ENCODE measurements around the gene BAHD1. TPM values are rescaled to one million over a fixed set of nuclear protein-coding genes. Genes with fewer than 3 reads are reported as not detected.
A peak's percentile ranks its signal among the peaks of the same experiment; 100 is the strongest.

Gene BAHD1
- total RNA-seq, 1 donor: 11.2 TPM

GRCh38 chr15:40421246-40422157 is 19.3 kb upstream of the BAHD1 start:
- peak; percentile 96 for TF ChIP-seq CTCF (IDR thresholded peaks at IDR 0.05; ENCODE audit: insufficient read depth, low read depth, low read length)
- peak; percentile 66 for DNase-seq (ENCODE audit: low read depth)
- H3K4me3 ChIP-seq (ENCODE audit: low read depth, low read length): peak overlapping the region; percentile 25

- no peak for DNase-seq (ENCODE audit: low read depth)
- no peak for TF ChIP-seq CTCF (IDR thresholded peaks at IDR 0.05; ENCODE audit: insufficient read depth, low read depth, low read length)
- H3K4me3 ChIP-seq (ENCODE audit: low read depth, low read length): no peak overlapping the region
Measured at GRCh38 chr15:40424483-40425115, 16.2 kb upstream of the BAHD1 start.

GRCh38 chr15:40425681-40426080 is 15.1 kb upstream of the BAHD1 start:
- no peak overlapping the region for H3K4me3 ChIP-seq (ENCODE audit: low read depth, low read length)
- no peak for TF ChIP-seq CTCF (IDR thresholded peaks at IDR 0.05; ENCODE audit: insufficient read depth, low read depth, low read length)
- DNase-seq (ENCODE audit: low read depth): no peak

- H3K4me3 ChIP-seq (ENCODE audit: low read depth, low read length): no peak overlapping the region
- DNase-seq (ENCODE audit: low read depth): no peak
- TF ChIP-seq CTCF (IDR thresholded peaks at IDR 0.05; ENCODE audit: insufficient read depth, low read depth, low read length): no peak
Measured at GRCh38 chr15:40427188-40427587, 13.6 kb upstream of the BAHD1 start.

- DNase-seq (ENCODE audit: low read depth): no peak
- no peak for TF ChIP-seq CTCF (IDR thresholded peaks at IDR 0.05; ENCODE audit: insufficient read depth, low read depth, low read length)
Measured at GRCh38 chr15:40428185-40428584, 12.6 kb upstream of the BAHD1 start.

GRCh38 chr15:40429068-40429710 is 11.6 kb upstream of the BAHD1 start:
- no peak for DNase-seq (ENCODE audit: low read depth)
- no peak overlapping the region for H3K4me3 ChIP-seq (ENCODE audit: low read depth, low read length)
- no peak for TF ChIP-seq CTCF (IDR thresholded peaks at IDR 0.05; ENCODE audit: insufficient read depth, low read depth, low read length)

More at GRCh38 chr15:40428185-40428584, 12.6 kb upstream of the BAHD1 start:
- no peak overlapping the region for H3K4me3 ChIP-seq (ENCODE audit: low read depth, low read length)
